Astrocyte (in vitro differentiated cells and primary cell): ENCODE data around the gene TMEM267. TPM values are rescaled to one million over a fixed set of nuclear protein-coding genes. Genes with fewer than 3 reads are reported as not detected.
"Not testable (repeated sequence)": the region's sequence is repeated elsewhere in the genome, so short reads cannot be mapped to it uniquely, and the experiment has no call there.

Experiments
- DNase-seq: peaks from one replicate; pipeline ENCODE4 v3.0.0-alpha.2; 2010; ENCODE audit warnings: low read depth
- FAIRE-seq: peaks from 2 replicates; lab custom pipeline; 2011; peaks lifted over from hg19 to GRCh38; lab: Jason Lieb, UNC
- H2AFZ ChIP-seq: 2 replicates; pipeline ENCODE4 v1.6.0; 2012; ENCODE audit warnings: low read depth, low read length, inconsistent platforms
- H3K27ac ChIP-seq: 2 replicates; pipeline ENCODE4 v1.5.1; 2011; ENCODE audit warnings: low read depth, low read length, inconsistent platforms
- H3K27me3 ChIP-seq: 2 replicates; pipeline ENCODE4 v1.6.0; 2011; ENCODE audit warnings: low read length, inconsistent platforms; ENCODE audit not compliant: insufficient read depth
- H3K36me3 ChIP-seq: 2 replicates; pipeline ENCODE4 v1.5.1; 2011; ENCODE audit warnings: low read length, inconsistent platforms; ENCODE audit not compliant: insufficient read depth
- H3K4me1 ChIP-seq: 2 replicates; pipeline ENCODE4 v1.5.1; 2011; ENCODE audit warnings: low read length, inconsistent platforms; ENCODE audit not compliant: insufficient read depth
- H3K4me2 ChIP-seq: 2 replicates; pipeline ENCODE4 v1.6.0; 2012; ENCODE audit warnings: low read length, inconsistent platforms
- H3K4me3 ChIP-seq: 2 replicates; pipeline ENCODE4 v1.5.1; 2011; ENCODE audit warnings: low read depth, mild to moderate bottlenecking, low read length, inconsistent platforms; ENCODE audit not compliant: insufficient read depth
- H3K79me2 ChIP-seq: 2 replicates; pipeline ENCODE4 v1.6.0; 2012; ENCODE audit warnings: mild to moderate bottlenecking, low read length, inconsistent platforms; ENCODE audit not compliant: insufficient read depth
- H3K9ac ChIP-seq: 2 replicates; pipeline ENCODE4 v1.6.0; 2012; ENCODE audit warnings: mild to moderate bottlenecking, low read length, inconsistent platforms
- H3K9me3 ChIP-seq: 2 replicates; pipeline ENCODE4 v1.5.1; 2012; ENCODE audit warnings: low read depth, mild to moderate bottlenecking, low read length, inconsistent platforms; ENCODE audit not compliant: insufficient read depth
- H4K20me1 ChIP-seq: 2 replicates; pipeline ENCODE4 v1.6.0; 2012; ENCODE audit warnings: low read length, inconsistent platforms; ENCODE audit not compliant: insufficient read depth
- H3K27ac Mint-ChIP-seq: one replicate; pipeline ENCODE4 v1.8.0; 2021; ENCODE audit warnings: mild to moderate bottlenecking, mixed read lengths; ENCODE audit not compliant: unreplicated experiment
- H3K27me3 Mint-ChIP-seq: one replicate; pipeline ENCODE4 v1.8.0; 2021; ENCODE audit warnings: low read depth, mixed read lengths; ENCODE audit not compliant: unreplicated experiment
- H3K36me3 Mint-ChIP-seq: one replicate; pipeline ENCODE4 v1.8.0; 2021; ENCODE audit warnings: low read depth, mixed read lengths; ENCODE audit not compliant: unreplicated experiment
- H3K4me1 Mint-ChIP-seq: one replicate; pipeline ENCODE4 v1.8.0; 2021; ENCODE audit warnings: low read depth, mixed read lengths; ENCODE audit not compliant: unreplicated experiment
- H3K4me3 Mint-ChIP-seq: one replicate; pipeline ENCODE4 v1.8.0; 2021; ENCODE audit warnings: mild to moderate bottlenecking, moderate library complexity, mixed read lengths; ENCODE audit not compliant: unreplicated experiment
- H3K9me3 Mint-ChIP-seq: one replicate; pipeline ENCODE4 v1.8.0; 2021; ENCODE audit warnings: mild to moderate bottlenecking, mixed read lengths; ENCODE audit not compliant: unreplicated experiment
- EZH2 ChIP-seq: IDR thresholded peaks from 2 replicates; pipeline ENCODE4 v1.6.1; 2012; ENCODE audit warnings: mild to moderate bottlenecking, low read length, inconsistent platforms; ENCODE audit not compliant: insufficient read depth
- total RNA-seq: library from RNA; stranded (reverse); gene quantifications from 2 replicates; pipeline ENCODE4 v1.2.1, GENCODE V29; 2021
- TF ChIP-seq, protein P1 (sequence below): IDR thresholded peaks from 2 replicates; pipeline ENCODE4 v1.5.1; 2011; ENCODE audit warnings: low read depth, mild to moderate bottlenecking, inconsistent platforms, low read length, moderate library complexity; ENCODE audit not compliant: insufficient read depth

Gene TMEM267
- total RNA-seq, 1 donor from 2014 or later = 20.9 TPM

DNA sequence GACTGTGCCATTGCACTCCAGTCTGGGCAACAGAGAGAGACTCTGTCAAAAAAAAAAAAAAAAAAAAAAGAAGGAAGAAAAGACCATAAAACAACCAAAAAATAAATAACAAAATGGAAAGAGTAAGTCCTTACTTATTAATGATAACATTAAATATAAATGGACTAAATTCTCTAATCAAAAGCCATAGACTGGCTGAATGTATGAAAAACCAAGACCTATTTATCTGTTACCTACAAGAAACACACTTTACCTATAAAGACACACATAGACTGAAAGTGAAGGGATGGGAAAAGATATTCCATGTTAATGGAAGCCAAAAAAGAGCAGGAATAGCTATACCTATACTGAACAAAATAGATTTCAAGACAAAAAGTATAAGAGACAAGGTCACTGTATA, 16.6 kb downstream of the TMEM267 start:
- no peak overlapping the region for H3K4me3 ChIP-seq
- H3K4me1 ChIP-seq = no peaks in the 10 kb centered on the region
- Mint-ChIP-seq H3K27me3 (no peaks in the 10 kb centered on the region), H3K27ac (no peak overlapping the region), H3K4me3 (no peak overlapping the region), H3K36me3 (peaks cover 38% of the 10 kb centered on the region), H3K4me1 (no peaks in the 10 kb centered on the region), H3K9me3 (peaks cover 17% of the 10 kb centered on the region)
- DNase-seq (no peak), FAIRE-seq (no peak)
- H3K36me3 ChIP-seq = no peaks in the 10 kb centered on the region
- no peak overlapping the region for H3K4me2 ChIP-seq
- no peak for TF ChIP-seq EZH2
- TF ChIP-seq, protein P1, sequence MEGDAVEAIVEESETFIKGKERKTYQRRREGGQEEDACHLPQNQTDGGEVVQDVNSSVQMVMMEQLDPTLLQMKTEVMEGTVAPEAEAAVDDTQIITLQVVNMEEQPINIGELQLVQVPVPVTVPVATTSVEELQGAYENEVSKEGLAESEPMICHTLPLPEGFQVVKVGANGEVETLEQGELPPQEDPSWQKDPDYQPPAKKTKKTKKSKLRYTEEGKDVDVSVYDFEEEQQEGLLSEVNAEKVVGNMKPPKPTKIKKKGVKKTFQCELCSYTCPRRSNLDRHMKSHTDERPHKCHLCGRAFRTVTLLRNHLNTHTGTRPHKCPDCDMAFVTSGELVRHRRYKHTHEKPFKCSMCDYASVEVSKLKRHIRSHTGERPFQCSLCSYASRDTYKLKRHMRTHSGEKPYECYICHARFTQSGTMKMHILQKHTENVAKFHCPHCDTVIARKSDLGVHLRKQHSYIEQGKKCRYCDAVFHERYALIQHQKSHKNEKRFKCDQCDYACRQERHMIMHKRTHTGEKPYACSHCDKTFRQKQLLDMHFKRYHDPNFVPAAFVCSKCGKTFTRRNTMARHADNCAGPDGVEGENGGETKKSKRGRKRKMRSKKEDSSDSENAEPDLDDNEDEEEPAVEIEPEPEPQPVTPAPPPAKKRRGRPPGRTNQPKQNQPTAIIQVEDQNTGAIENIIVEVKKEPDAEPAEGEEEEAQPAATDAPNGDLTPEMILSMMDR = no peak
- no peak overlapping the region for H2AFZ ChIP-seq
- no peaks in the 10 kb centered on the region for H4K20me1 ChIP-seq
- no peak overlapping the region for H3K9ac ChIP-seq
- no peaks in the 10 kb centered on the region for H3K27me3 ChIP-seq
- peaks cover 4% of the 10 kb centered on the region for H3K79me2 ChIP-seq
- H3K9me3 ChIP-seq = no peaks in the 10 kb centered on the region
- no peak overlapping the region for H3K27ac ChIP-seq

- H3K27me3 ChIP-seq, H4K20me1 ChIP-seq, H3K4me1 Mint-ChIP-seq, H3K4me3 Mint-ChIP-seq, H3K27ac Mint-ChIP-seq, H3K4me1 ChIP-seq, H3K9me3 ChIP-seq, FAIRE-seq, H2AFZ ChIP-seq, H3K4me3 ChIP-seq, H3K27ac ChIP-seq, H3K27me3 Mint-ChIP-seq, H3K36me3 ChIP-seq, DNase-seq, H3K9ac ChIP-seq, H3K4me2 ChIP-seq: not testable (repeated sequence)
- H3K9me3 Mint-ChIP-seq = peaks cover 16% of the 10 kb centered on the region
- H3K79me2 ChIP-seq = peaks cover 12% of the 10 kb centered on the region
- H3K36me3 Mint-ChIP-seq = peaks cover 31% of the 10 kb centered on the region
Measured at GRCh38 chr5:43465455-43465854, 18.2 kb downstream of the TMEM267 start.

DNA sequence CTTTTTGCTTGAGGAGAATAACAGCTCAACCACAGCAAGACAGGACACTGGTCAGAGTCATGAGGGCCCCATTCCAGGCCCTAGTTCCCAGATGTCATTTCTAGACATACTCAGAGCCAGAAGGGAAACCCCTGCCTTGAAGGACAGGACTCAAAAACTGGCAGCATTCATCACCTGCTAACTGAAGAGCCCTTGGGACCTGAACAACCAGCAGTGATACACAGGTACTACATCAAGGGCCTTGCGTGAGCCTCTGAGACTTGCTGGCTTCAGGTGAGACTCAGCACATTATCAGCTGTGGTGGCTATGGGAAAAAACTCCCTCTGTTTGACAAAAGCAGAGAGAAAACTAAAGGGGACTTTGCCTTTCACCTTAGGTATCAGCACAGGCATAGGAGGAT, 22.6 kb downstream of the TMEM267 start:
- H4K20me1 ChIP-seq = no peaks in the 10 kb centered on the region
- no peak for TF ChIP-seq EZH2
- TF ChIP-seq, protein P1 = no peak
- DNase-seq (no peak), FAIRE-seq (no peak)
- Mint-ChIP-seq H3K36me3 (peaks cover 18% of the 10 kb centered on the region), H3K4me1 (no peaks in the 10 kb centered on the region), H3K9me3 (peaks cover 8% of the 10 kb centered on the region), H3K27me3 (no peaks in the 10 kb centered on the region), H3K4me3 (no peak overlapping the region), H3K27ac (no peak overlapping the region)
- H3K4me1 ChIP-seq = no peaks in the 10 kb centered on the region
- H3K9ac ChIP-seq = no peak overlapping the region
- no peak overlapping the region for H2AFZ ChIP-seq
- H3K36me3 ChIP-seq = no peaks in the 10 kb centered on the region
- H3K27me3 ChIP-seq = no peaks in the 10 kb centered on the region
- no peak overlapping the region for H3K4me2 ChIP-seq
- no peaks in the 10 kb centered on the region for H3K9me3 ChIP-seq
- H3K79me2 ChIP-seq = peaks cover 15% of the 10 kb centered on the region
- no peak overlapping the region for H3K4me3 ChIP-seq
- no peak overlapping the region for H3K27ac ChIP-seq
